ENCODE measurements around the gene TRMT10A. TPM values are rescaled to one million over a fixed set of nuclear protein-coding genes. Genes with fewer than 3 reads are reported as not detected.

The TRMT10A gene
- total RNA-seq, 1 experiment from 2014 or later = 4.6 TPM

- H3K4me2 ChIP-seq (ENCODE audit: insufficient read depth, insufficient read length, low read length) = no peak within 1 kb of the TSS
- no peaks in the 10 kb centered on the region for H3K27me3 ChIP-seq (ENCODE audit: insufficient read depth, low read length)
- no peaks in the 10 kb centered on the region for H4K20me1 ChIP-seq (ENCODE audit: control insufficient read depth, insufficient read depth, insufficient read length)
- H4K8ac ChIP-seq (replicated peaks; ENCODE audit: insufficient read length, low read depth, low read length) = no peak within 1 kb of the TSS
- no peaks in the 10 kb centered on the region for H3K36me3 Mint-ChIP-seq (ENCODE audit: insufficient read depth in 1 of 3, low read depth in 3 of 3)
- peak within 1 kb of the TSS; percentile 75 for H3K18ac ChIP-seq (ENCODE audit: insufficient read length, low read depth, low read length)
- no peaks in the 10 kb centered on the region for H3K9me3 ChIP-seq (ENCODE audit: control insufficient read depth, low read depth, low read length)
- no peaks in the 10 kb centered on the region for H3K9me3 Mint-ChIP-seq
- no peaks in the 10 kb centered on the region for H3K79me2 ChIP-seq (ENCODE audit: insufficient read depth, low read length)
- no peaks in the 10 kb centered on the region; the same call in 1 of the 2 replicates for H3K4me1 ChIP-seq (ENCODE audit: insufficient read depth, low read length)
- no peak within 1 kb of the TSS for H2BK120ac ChIP-seq (ENCODE audit: low read depth, low read length, poor library complexity, severe bottlenecking)
- H4K91ac ChIP-seq (ENCODE audit: insufficient read length, low read depth, low read length) = no peak within 1 kb of the TSS
- H2BK15ac ChIP-seq (ENCODE audit: low read depth, low read length) = no peak within 1 kb of the TSS
- no peak within 1 kb of the TSS for H3K27ac ChIP-seq (ENCODE audit: insufficient read length, low read depth, low read length)
- peaks cover 9 to 11% of the 10 kb centered on the region in 2 experiments for H3K4me1 Mint-ChIP-seq
- peak within 1 kb of the TSS; percentile 94 for H2AFZ ChIP-seq (ENCODE audit: low read length)
- H3K9ac ChIP-seq (ENCODE audit: extremely low read depth, insufficient read length, low read length) = no peak within 1 kb of the TSS
- H3K23ac ChIP-seq (ENCODE audit: insufficient read length, low read depth, low read length) = no peak within 1 kb of the TSS
- H3K14ac ChIP-seq (ENCODE audit: insufficient read depth, low read length) = 0 out of 2 replicates have a peak within 1 kb of the TSS, but pooled peaks have one; percentile 28
- WGBS (ENCODE audit: extremely low coverage, insufficient read length, low lambda C conversion rate) = no CpG with 5 or more reads among the region's 3 CpGs
- no peak for DNase-seq
- H2BK20ac ChIP-seq (ENCODE audit: low read depth, low read length, poor library complexity, severe bottlenecking) = no peak within 1 kb of the TSS
- H3K23me2 ChIP-seq (ENCODE audit: insufficient read length, low read depth, low read length, poor library complexity, severe bottlenecking) = no peaks in the 10 kb centered on the region
- no peak within 1 kb of the TSS for H2BK5ac ChIP-seq (ENCODE audit: insufficient read length, low read length)
- peak within 1 kb of the TSS; percentile 87 to 99 (median 96) for H3K27ac Mint-ChIP-seq
- peak within 1 kb of the TSS in 1 of 2 experiments; percentile 64; a peak in 2 of 5 replicates for H3K4me3 Mint-ChIP-seq
- H2AK5ac ChIP-seq (ENCODE audit: insufficient read length, low read length) = no peak within 1 kb of the TSS
- no peak within 1 kb of the TSS for H4K5ac ChIP-seq (ENCODE audit: insufficient read length, low read depth, low read length)
- TF ChIP-seq CTCF (conservative IDR thresholded peaks at IDR 0.05) = no peak
- no peak within 1 kb of the TSS for H2BK12ac ChIP-seq (ENCODE audit: insufficient read length, low read depth, low read length)
- H3K27me3 Mint-ChIP-seq (ENCODE audit: low read depth) = no peaks in the 10 kb centered on the region
- H3K56ac ChIP-seq (ENCODE audit: insufficient read length, low read depth, low read length) = no peak within 1 kb of the TSS
- no peak within 1 kb of the TSS for H3K4ac ChIP-seq (ENCODE audit: low read depth, low read length)
- peak within 1 kb of the TSS; percentile 45 for H3T11ph ChIP-seq (ENCODE audit: low read length)
- no peaks in the 10 kb centered on the region for H3K79me1 ChIP-seq (ENCODE audit: insufficient read depth, low read depth, low read length, poor library complexity, severe bottlenecking)
Measured at GRCh38 chr4:99574530-99575324, 10.9 kb upstream of the TRMT10A start, which contains the start of gene MTTP. Gene MTTP (plus strand): TSS chr4:99574824. CDS start chr4:99574910, 86 bp downstream.

Measured in H9 (cell line).